GM12878 (cell line): Measurements from ENCODE around the gene NFKBIE. TPM values are rescaled to one million over a fixed set of nuclear protein-coding genes. Genes with fewer than 3 reads are reported as not detected.

ENCODE experiments used
- ATAC-seq: fragments of 200-7000 bp; cut with Tn5 transposase; 3 replicates; pipeline ENCODE4 v1.9.1; 2020; ENCODE audit warnings: mild to moderate bottlenecking, moderate library complexity
- BruUV-seq: library from RNA; stranded (reverse); fragments of 400-500 nt; replicated peaks from 2 replicates; lab custom pipeline; 2021; lab: Mats Ljungman, UMichigan
- CTCF ChIA-PET: fragments of 300-600 bp; sonication (Branson Sonifier 250); formaldehyde crosslinking; extraction: SDS; loops from one replicate; lab custom pipeline; 2021; ENCODE audit warnings: inconsistent platforms; lab: Yijun Ruan, JAX
- POLR2A ChIA-PET: fragments of 350-600 bp; formaldehyde crosslinking; extraction: SDS; loops from one replicate; lab custom pipeline; 2021; ENCODE audit warnings: inconsistent platforms; lab: Charles Lee
- RAD21 ChIA-PET: fragments of 300-600 bp; sonication (Branson Sonifier 250); formaldehyde crosslinking; loops from one replicate; lab custom pipeline; 2023; ENCODE audit warnings: antibody characterized with exemption; ENCODE audit not compliant: unreplicated experiment; lab: Charles Lee
- SMC1A ChIA-PET: fragments of 300-600 bp; sonication (Branson Sonifier 250); formaldehyde crosslinking; loops from one replicate; lab custom pipeline; 2023; ENCODE audit not compliant: unreplicated experiment, uncharacterized antibody; lab: Charles Lee
- DNase-seq: peaks from one replicate; pipeline ENCODE4 v3.0.0-alpha.2; 2011; ENCODE audit warnings: low read depth, low spot score
- FAIRE-seq: peaks from 3 replicates; lab custom pipeline; 2011; peaks lifted over from hg19 to GRCh38; lab: Jason Lieb, UNC
- H2AFZ ChIP-seq: 2 replicates; pipeline ENCODE4 v1.6.0; 2011; ENCODE audit warnings: low read depth, low read length, control low read depth; ENCODE audit not compliant: control insufficient read depth
- H3K27ac ChIP-seq: 2 replicates; pipeline ENCODE4 v1.5.1; 2011; ENCODE audit warnings: control low read depth; ENCODE audit not compliant: control insufficient read depth, insufficient read depth
- H3K27me3 ChIP-seq, 2 experiments: replicated peaks in 1 of 2; 2 replicates each; pipeline versions ENCODE4 v1.6.0 to v1.6.1; 2011; ENCODE audit warnings: low read length in 1 of 2; ENCODE audit not compliant: control insufficient read depth in 2 of 2, insufficient read depth in 2 of 2
- H3K36me3 ChIP-seq, 2 experiments: 2 replicates each; pipeline ENCODE4 v1.5.1; 2011; ENCODE audit warnings: low read length in 1 of 2; ENCODE audit not compliant: control insufficient read depth in 2 of 2, insufficient read depth in 2 of 2
- H3K4me1 ChIP-seq: 2 replicates; pipeline ENCODE4 v1.6.1; 2011; ENCODE audit warnings: mild to moderate bottlenecking, low read length, moderate library complexity, mixed read lengths; ENCODE audit not compliant: control insufficient read depth, insufficient read depth
- H3K4me2 ChIP-seq: 2 replicates; pipeline ENCODE4 v1.6.0; 2011; ENCODE audit warnings: control low read depth; ENCODE audit not compliant: control insufficient read depth, insufficient read depth
- H3K4me3 ChIP-seq: fragments of 200-600 bp; sonication (generic); 2 replicates; pipeline ENCODE4 v1.5.1; 2016
- H3K79me2 ChIP-seq: 2 replicates; pipeline ENCODE4 v1.6.0; 2011; ENCODE audit warnings: low read length; ENCODE audit not compliant: control insufficient read depth, insufficient read depth
- H3K9ac ChIP-seq: 2 replicates; pipeline ENCODE4 v1.8.0; 2011; ENCODE audit warnings: low read length, control low read depth, mixed read lengths; ENCODE audit not compliant: control insufficient read depth, insufficient read depth
- H3K9me3 ChIP-seq: replicated peaks from 3 replicates; pipeline ENCODE4 v1.5.1; 2011; ENCODE audit warnings: mild to moderate bottlenecking, low read length; ENCODE audit not compliant: control insufficient read depth, insufficient read depth
- H4K20me1 ChIP-seq: 2 replicates; pipeline ENCODE4 v1.6.0; 2011; ENCODE audit not compliant: control insufficient read depth, insufficient read depth
- CHD1 ChIP-seq: IDR thresholded peaks from 2 replicates; pipeline ENCODE4 v1.6.1; 2012; ENCODE audit warnings: low read depth, low read length, improper control_type of control experiment
- MEF2B ChIP-seq: fragments of 450-650 bp; IDR thresholded peaks from 2 replicates; pipeline ENCODE4 v1.6.1; 2018; ENCODE audit warnings: mild to moderate bottlenecking, moderate library complexity; ENCODE audit not compliant: partially characterized antibody, poor library complexity, severe bottlenecking
- MXI1 ChIP-seq: fragments of 150-350 bp; IDR thresholded peaks from 2 replicates; pipeline ENCODE4 v1.6.1; 2011; ENCODE audit warnings: low read depth, mild to moderate bottlenecking, inconsistent platforms, low read length, improper control_type of control experiment
- NBN ChIP-seq: fragments of 450-650 bp; IDR thresholded peaks from 2 replicates; pipeline ENCODE4 v1.6.1; 2016
- NR2C2 ChIP-seq: IDR thresholded peaks from 2 replicates; pipeline ENCODE4 v1.6.1; 2011; ENCODE audit warnings: borderline replicate concordance, low read depth; ENCODE audit not compliant: control insufficient read depth, insufficient read length
- PAX5 ChIP-seq: IDR thresholded peaks from 2 replicates; pipeline ENCODE4 v1.6.1; 2011; ENCODE audit warnings: low read depth, low read length, borderline replicate concordance
- PAX8 ChIP-seq: fragments of 450-650 bp; IDR thresholded peaks from 2 replicates; pipeline ENCODE4 v1.6.1; 2017; ENCODE audit warnings: mild to moderate bottlenecking, moderate library complexity
- RAD21 ChIP-seq: IDR thresholded peaks from 2 replicates; pipeline ENCODE4 v1.6.1; 2011; ENCODE audit warnings: mild to moderate bottlenecking, low read depth, low read length, moderate library complexity; ENCODE audit not compliant: insufficient read depth
- SMAD5 ChIP-seq: IDR thresholded peaks from 2 replicates; pipeline ENCODE4 v1.6.1; 2016; ENCODE audit warnings: antibody characterized with exemption, low read depth
- SRF ChIP-seq, 2 experiments: IDR thresholded peaks; 2 replicates each; pipeline ENCODE4 v1.6.1; 2011; ENCODE audit warnings: low read depth in 2 of 2, low read length in 2 of 2, mild to moderate bottlenecking in 1 of 2, moderate library complexity in 1 of 2
- STAT3 ChIP-seq: IDR thresholded peaks from 2 replicates; pipeline ENCODE4 v1.6.1; 2011; ENCODE audit warnings: low read depth, low read length, improper control_type of control experiment
- TCF3 ChIP-seq: IDR thresholded peaks from 2 replicates; pipeline ENCODE4 v1.6.1; 2012; ENCODE audit warnings: low read depth, mild to moderate bottlenecking, low read length, borderline replicate concordance; ENCODE audit not compliant: insufficient read depth
- ZBED1 ChIP-seq: IDR thresholded peaks from 2 replicates; pipeline ENCODE4 v1.6.1; 2016; ENCODE audit warnings: borderline replicate concordance
- ZSCAN29 ChIP-seq: fragments of 450-650 bp; IDR thresholded peaks from 2 replicates; pipeline ENCODE4 v1.6.1; 2017; ENCODE audit warnings: mild to moderate bottlenecking, moderate library complexity
- WGBS: methylation state at CpG from one replicate; pipeline ENCODE4 v1.1.6; 2016; ENCODE audit warnings: low lambda C conversion rate; ENCODE audit not compliant: insufficient replicate concordance, insufficient coverage; ENCODE audit errors: missing lambda C conversion rate; 5-methylcytosine and 5-hydroxymethylcytosine counted together
- in situ Hi-C: fragments of 300-500 bp; cut with MboI; formaldehyde crosslinking; loops from 9 replicates; pipeline ENCODE4 v1.14.3; 2018; ENCODE audit warnings: mixed read lengths
- intact Hi-C: fragments of 100-400 bp; cut with micrococcal nuclease; formaldehyde crosslinking; loops from one replicate; pipeline ENCODE4 v1.14.2; 2022; ENCODE audit not compliant: unreplicated experiment
- polyA plus RNA-seq, 11 experiments: library from polyadenylated mRNA; depleted of rRNA in 4 of 11; unstranded in 6 of 11; stranded (reverse) in 5 of 11; fragments of >200 nt; fragmentation: Nextera tagmentation in 4 of 11; fragmentation: Illumina TruSeq in 1 of 11; extraction: Ambion mirVana in 4 of 11; extraction: Trizol in 1 of 11; gene quantifications; 1 replicate in 1 of 11; 2 replicates in 10 of 11; pipeline versions ENCODE4 v1.2.1 to v1.2.3, GENCODE V29; 2011 to 2016; ENCODE audit warnings: inconsistent platforms in 2 of 11, missing spikeins in 2 of 11, low read depth in 1 of 11
- total RNA-seq, 4 experiments: library from RNA; depleted of rRNA in 3 of 4; stranded (reverse); fragments of >200 nt in 3 of 4; fragmentation: Illumina TruSeq in 1 of 4; extraction: Trizol in 1 of 4; gene quantifications; 2 replicates each; pipeline versions ENCODE4 v1.2.1 to v1.2.3, GENCODE V29; 2013 to 2021
- TF ChIP-seq, protein P1 (sequence below): IDR thresholded peaks from 2 replicates; pipeline ENCODE4 v1.6.1; 2012; ENCODE audit warnings: low read length, inconsistent platforms
- TF ChIP-seq, protein P2 (sequence below): fragments of 450-650 bp; IDR thresholded peaks from 2 replicates; pipeline ENCODE4 v1.6.1; 2018; ENCODE audit warnings: borderline replicate concordance, mild to moderate bottlenecking; ENCODE audit not compliant: partially characterized antibody
- TF ChIP-seq, protein P3 (sequence below): fragments of 450-650 bp; conservative IDR thresholded peaks from 2 replicates; pipeline ENCODE4 v1.6.1; 2017; ENCODE audit warnings: mild to moderate bottlenecking, moderate library complexity

The NFKBIE gene
- total and polyA plus RNA-seq, 10 of the 15 experiments (the other 5 are each of a cell fraction or from before 2014, with no cell fraction given) = 10.4 to 106 (median 38.8) TPM

DNA sequence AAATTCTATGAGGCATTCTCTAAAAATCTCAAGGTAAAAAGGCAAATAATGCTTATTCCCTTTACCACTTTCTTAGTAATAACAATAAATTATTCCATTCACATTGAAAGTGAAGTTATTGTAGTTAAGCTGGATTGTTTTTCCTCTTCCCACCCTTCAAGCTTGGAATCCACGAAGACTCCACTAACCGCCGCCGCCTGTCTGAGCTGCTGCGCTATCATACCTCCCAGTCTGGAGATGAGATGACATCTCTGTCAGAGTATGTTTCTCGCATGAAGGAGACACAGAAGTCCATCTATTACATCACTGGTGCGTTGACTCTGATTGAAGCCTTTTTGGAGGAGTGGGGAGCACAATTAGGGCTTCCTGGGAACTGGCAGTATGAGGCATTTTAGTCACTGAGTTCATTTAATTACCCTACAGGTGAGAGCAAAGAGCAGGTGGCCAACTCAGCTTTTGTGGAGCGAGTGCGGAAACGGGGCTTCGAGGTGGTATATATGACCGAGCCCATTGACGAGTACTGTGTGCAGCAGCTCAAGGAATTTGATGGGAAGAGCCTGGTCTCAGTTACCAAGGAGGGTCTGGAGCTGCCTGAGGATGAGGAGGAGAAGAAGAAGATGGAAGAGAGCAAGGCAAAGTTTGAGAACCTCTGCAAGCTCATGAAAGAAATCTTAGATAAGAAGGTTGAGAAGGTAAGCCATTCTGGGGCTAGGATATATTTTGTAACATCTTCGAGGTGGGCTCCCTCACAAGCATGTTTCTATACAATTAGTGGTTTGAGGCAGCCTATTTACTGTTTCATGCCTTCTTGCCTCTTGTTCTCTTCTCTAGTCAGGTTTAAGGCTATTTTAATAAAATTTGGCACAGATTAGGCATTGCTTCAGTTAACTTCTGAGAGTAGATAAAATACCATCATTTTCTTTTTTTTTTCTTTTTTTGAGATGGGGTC lies 13.5 kb downstream of the NFKBIE start:
- CTCF ChIA-PET = interaction anchor here (0.6 to 3.0 kb wide), 12 partner anchors 10 to 152 kb away, joined by 3 to 14 read pairs (median 4); no protein-coding TSS in a partner anchor
- peaks cover 39 to 53% of the 10 kb centered on the region in 2 experiments for H3K36me3 ChIP-seq
- peak overlapping the region; percentile 95; the same call in 1 of the 2 replicates for H3K4me3 ChIP-seq
- H3K9me3 ChIP-seq = no peaks in the 10 kb centered on the region
- in situ Hi-C loops (no loop called here), intact Hi-C loops (no loop called here)
- DNase-seq = no peak
- ATAC-seq = no peak
- RAD21 ChIA-PET = interaction anchor here (1.0 to 1.9 kb wide), 4 partner anchors 14 to 82 kb away, joined by 3 to 6 read pairs (median 3); no protein-coding TSS in a partner anchor
- H3K4me2 ChIP-seq = peak overlapping the region; percentile 66
- no peak overlapping the region for H3K9ac ChIP-seq
- H3K79me2 ChIP-seq = peaks cover 91% of the 10 kb centered on the region
- POLR2A ChIA-PET = interaction anchor here (0.7 to 4.8 kb wide), 7 partner anchors 9 to 67 kb away, joined by 3 to 18 read pairs (median 4); no protein-coding TSS in a partner anchor
- no peak overlapping the region for H2AFZ ChIP-seq
- no peaks in the 10 kb centered on the region for H3K27me3 ChIP-seq
- BruUV-seq = no TSS peak
- H4K20me1 ChIP-seq = peaks cover 15% of the 10 kb centered on the region; the same call in 1 of the 2 replicates
- H3K4me1 ChIP-seq = peaks cover 19% of the 10 kb centered on the region
- FAIRE-seq = no peak
- SMC1A ChIA-PET = interaction anchor here (0.7 to 1.5 kb wide), 3 partner anchors 11 to 28 kb away, joined by 3 to 6 read pairs (median 3); no protein-coding TSS in a partner anchor
- no peak overlapping the region for H3K27ac ChIP-seq
- 83% methylated on average over 14 of the region's 14 CpGs for WGBS
- TF ChIP-seq PAX5 (no peak), ZSCAN29 (no peak), PAX8 (no peak), STAT3 (no peak), SRF (IDR thresholded peaks at IDR 0.05; ENCODE audit: low read depth in 2 of 2, low read length in 2 of 2) (no peak), NBN (no peak), MXI1 (no peak), MEF2B (no peak), RAD21 (no peak), CHD1 (no peak), SMAD5 (no peak), ZBED1 (0 out of 2 replicates have a peak, but pooled peaks have one; percentile 21), NR2C2 (no peak), TCF3 (no peak)
- TF ChIP-seq, protein P1, sequence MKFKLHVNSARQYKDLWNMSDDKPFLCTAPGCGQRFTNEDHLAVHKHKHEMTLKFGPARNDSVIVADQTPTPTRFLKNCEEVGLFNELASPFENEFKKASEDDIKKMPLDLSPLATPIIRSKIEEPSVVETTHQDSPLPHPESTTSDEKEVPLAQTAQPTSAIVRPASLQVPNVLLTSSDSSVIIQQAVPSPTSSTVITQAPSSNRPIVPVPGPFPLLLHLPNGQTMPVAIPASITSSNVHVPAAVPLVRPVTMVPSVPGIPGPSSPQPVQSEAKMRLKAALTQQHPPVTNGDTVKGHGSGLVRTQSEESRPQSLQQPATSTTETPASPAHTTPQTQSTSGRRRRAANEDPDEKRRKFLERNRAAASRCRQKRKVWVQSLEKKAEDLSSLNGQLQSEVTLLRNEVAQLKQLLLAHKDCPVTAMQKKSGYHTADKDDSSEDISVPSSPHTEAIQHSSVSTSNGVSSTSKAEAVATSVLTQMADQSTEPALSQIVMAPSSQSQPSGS = 0 out of 2 replicates have a peak, but pooled peaks have one; percentile 11
- TF ChIP-seq, protein P2, sequence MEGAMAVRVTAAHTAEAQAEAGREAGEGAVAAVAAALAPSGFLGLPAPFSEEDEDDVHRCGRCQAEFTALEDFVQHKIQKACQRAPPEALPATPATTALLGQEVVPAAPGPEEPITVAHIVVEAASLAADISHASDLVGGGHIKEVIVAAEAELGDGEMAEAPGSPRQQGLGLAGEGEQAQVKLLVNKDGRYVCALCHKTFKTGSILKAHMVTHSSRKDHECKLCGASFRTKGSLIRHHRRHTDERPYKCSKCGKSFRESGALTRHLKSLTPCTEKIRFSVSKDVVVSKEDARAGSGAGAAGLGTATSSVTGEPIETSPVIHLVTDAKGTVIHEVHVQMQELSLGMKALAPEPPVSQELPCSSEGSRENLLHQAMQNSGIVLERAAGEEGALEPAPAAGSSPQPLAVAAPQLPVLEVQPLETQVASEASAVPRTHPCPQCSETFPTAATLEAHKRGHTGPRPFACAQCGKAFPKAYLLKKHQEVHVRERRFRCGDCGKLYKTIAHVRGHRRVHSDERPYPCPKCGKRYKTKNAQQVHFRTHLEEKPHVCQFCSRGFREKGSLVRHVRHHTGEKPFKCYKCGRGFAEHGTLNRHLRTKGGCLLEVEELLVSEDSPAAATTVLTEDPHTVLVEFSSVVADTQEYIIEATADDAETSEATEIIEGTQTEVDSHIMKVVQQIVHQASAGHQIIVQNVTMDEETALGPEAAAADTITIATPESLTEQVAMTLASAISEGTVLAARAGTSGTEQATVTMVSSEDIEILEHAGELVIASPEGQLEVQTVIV = no peak
- TF ChIP-seq, protein P3, sequence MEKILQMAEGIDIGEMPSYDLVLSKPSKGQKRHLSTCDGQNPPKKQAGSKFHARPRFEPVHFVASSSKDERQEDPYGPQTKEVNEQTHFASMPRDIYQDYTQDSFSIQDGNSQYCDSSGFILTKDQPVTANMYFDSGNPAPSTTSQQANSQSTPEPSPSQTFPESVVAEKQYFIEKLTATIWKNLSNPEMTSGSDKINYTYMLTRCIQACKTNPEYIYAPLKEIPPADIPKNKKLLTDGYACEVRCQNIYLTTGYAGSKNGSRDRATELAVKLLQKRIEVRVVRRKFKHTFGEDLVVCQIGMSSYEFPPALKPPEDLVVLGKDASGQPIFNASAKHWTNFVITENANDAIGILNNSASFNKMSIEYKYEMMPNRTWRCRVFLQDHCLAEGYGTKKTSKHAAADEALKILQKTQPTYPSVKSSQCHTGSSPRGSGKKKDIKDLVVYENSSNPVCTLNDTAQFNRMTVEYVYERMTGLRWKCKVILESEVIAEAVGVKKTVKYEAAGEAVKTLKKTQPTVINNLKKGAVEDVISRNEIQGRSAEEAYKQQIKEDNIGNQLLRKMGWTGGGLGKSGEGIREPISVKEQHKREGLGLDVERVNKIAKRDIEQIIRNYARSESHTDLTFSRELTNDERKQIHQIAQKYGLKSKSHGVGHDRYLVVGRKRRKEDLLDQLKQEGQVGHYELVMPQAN = no peak
